K562 (cell line): ENCODE data around the gene HRAS. TPM values are rescaled to one million over a fixed set of nuclear protein-coding genes. Genes with fewer than 3 reads are reported as not detected.

Experiments
- FIP1L1 ChIP-seq: fragments of 200-400 bp; formaldehyde crosslinking; IDR thresholded peaks from 2 replicates; pipeline ENCODE4 v1.6.1; 2018; ENCODE audit warnings: mild to moderate bottlenecking, low read depth, low read length; ENCODE audit not compliant: poor library complexity, severe bottlenecking
- POLR2G ChIP-seq: fragments of 200-400 bp; formaldehyde crosslinking; IDR thresholded peaks from 2 replicates; pipeline ENCODE4 v1.6.1; 2017; ENCODE audit warnings: low read depth, mild to moderate bottlenecking, antibody characterized with exemption, low read length, moderate library complexity
- RBM34 ChIP-seq: fragments of 200-400 bp; formaldehyde crosslinking; IDR thresholded peaks from 2 replicates; pipeline ENCODE4 v1.6.1; 2018; ENCODE audit warnings: low read length, borderline replicate concordance; ENCODE audit not compliant: insufficient read depth
- ZNF197 ChIP-seq: fragments of 200-800 bp; sonication (Bioruptor generic); IDR thresholded peaks from 2 replicates; pipeline ENCODE4 v1.6.1; 2016; ENCODE audit warnings: low read depth, missing genetic modification characterization, missing compliant biosample characterization
- polyA plus RNA-seq, 8 experiments: library from polyadenylated mRNA; depleted of rRNA in 4 of 8; stranded (reverse) in 5 of 8; unstranded in 3 of 8; fragments of >200 nt; fragmentation: Nextera tagmentation in 2 of 8; fragmentation: Illumina TruSeq in 1 of 8; extraction: Ambion mirVana in 2 of 8; extraction: Trizol in 1 of 8; gene quantifications; 2 replicates each; pipeline versions ENCODE4 v1.2.1 to v1.2.3, GENCODE V29; 2011 to 2014; ENCODE audit warnings: inconsistent platforms in 1 of 8, missing spikeins in 1 of 8
- total RNA-seq, 7 experiments: library from RNA; depleted of rRNA in 6 of 7; stranded (reverse); fragments of >200 nt in 6 of 7; fragmentation: Illumina TruSeq in 2 of 7; extraction: Trizol in 2 of 7; gene quantifications; 2 replicates each; pipeline versions ENCODE4 v1.2.1 to v1.2.3, GENCODE V29; 2011 to 2021; ENCODE audit warnings: low replicate concordance in 1 of 7
- TF ChIP-seq, protein P1 (sequence below): fragments of 150-350 bp; IDR thresholded peaks from 2 replicates; pipeline ENCODE4 v1.6.1; 2014; ENCODE audit warnings: low read depth, mild to moderate bottlenecking, low read length, borderline replicate concordance
- TF ChIP-seq, protein P2 (sequence below): fragments of 250-450 bp; sonication (Bioruptor Pico); IDR thresholded peaks from 2 replicates; pipeline ENCODE4 v1.8.0; 2021; ENCODE audit warnings: moderate library complexity, mild to moderate bottlenecking, inconsistent platforms
- TF ChIP-seq, protein P3 (sequence below): fragments of 450-650 bp; IDR thresholded peaks from 2 replicates; pipeline ENCODE4 v1.7.0; 2016; ENCODE audit warnings: borderline replicate concordance

HRAS gene
- total and polyA plus RNA-seq, 9 of the 15 experiments (the other 6 are each of a cell fraction or from before 2014, with no cell fraction given): 2.8 to 73.5 (median 29.6) TPM

DNA sequence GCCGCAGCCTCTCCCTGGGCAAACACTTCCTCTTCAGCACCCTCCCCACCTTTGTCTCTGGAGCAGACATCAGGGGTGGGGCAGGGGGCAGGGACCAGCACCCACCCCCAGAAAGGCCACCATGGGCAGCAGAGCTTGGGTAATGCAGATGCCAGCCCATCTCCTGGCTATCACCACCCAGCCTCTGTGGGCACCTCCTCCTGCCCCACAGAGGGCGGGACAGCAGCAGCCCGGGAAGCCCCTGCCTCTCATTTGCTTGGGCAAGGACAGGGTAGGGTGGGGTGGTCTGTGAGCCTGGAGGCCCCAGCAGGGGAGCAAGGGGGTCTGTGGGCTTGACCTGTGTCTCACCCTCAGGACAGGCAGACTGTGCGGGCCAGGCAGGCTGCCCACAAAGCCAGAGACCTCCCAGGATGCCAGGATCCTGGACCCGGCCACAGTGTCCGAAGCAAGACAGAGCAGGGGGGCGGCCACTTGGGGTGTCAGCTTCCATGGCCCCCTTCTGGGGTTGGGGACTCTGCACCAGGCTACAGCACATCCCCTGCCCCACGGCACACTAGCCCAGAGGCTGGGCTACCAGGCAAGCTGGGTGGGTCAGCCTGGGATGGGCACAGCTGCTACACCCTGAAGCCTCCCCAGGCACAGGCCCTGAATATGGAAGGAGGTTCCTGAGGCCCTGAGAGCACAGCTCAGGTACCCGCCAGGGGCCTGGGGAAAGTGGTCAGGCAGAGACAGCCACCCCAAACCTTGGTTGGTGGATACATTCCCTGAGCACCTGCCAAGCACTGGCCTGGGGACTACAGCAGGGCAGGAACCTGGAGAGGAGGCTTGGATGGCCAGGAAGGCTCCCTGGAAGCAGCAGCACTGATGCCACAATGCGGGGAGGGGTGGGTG is 32.8 kb downstream of the HRAS start (continued):
- TF ChIP-seq, protein P1, sequence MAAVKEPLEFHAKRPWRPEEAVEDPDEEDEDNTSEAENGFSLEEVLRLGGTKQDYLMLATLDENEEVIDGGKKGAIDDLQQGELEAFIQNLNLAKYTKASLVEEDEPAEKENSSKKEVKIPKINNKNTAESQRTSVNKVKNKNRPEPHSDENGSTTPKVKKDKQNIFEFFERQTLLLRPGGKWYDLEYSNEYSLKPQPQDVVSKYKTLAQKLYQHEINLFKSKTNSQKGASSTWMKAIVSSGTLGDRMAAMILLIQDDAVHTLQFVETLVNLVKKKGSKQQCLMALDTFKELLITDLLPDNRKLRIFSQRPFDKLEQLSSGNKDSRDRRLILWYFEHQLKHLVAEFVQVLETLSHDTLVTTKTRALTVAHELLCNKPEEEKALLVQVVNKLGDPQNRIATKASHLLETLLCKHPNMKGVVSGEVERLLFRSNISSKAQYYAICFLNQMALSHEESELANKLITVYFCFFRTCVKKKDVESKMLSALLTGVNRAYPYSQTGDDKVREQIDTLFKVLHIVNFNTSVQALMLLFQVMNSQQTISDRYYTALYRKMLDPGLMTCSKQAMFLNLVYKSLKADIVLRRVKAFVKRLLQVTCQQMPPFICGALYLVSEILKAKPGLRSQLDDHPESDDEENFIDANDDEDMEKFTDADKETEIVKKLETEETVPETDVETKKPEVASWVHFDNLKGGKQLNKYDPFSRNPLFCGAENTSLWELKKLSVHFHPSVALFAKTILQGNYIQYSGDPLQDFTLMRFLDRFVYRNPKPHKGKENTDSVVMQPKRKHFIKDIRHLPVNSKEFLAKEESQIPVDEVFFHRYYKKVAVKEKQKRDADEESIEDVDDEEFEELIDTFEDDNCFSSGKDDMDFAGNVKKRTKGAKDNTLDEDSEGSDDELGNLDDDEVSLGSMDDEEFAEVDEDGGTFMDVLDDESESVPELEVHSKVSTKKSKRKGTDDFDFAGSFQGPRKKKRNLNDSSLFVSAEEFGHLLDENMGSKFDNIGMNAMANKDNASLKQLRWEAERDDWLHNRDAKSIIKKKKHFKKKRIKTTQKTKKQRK: no peak
- TF ChIP-seq POLR2G: peak; percentile 71
- peak; percentile 20 for TF ChIP-seq FIP1L1
- TF ChIP-seq, protein P2, sequence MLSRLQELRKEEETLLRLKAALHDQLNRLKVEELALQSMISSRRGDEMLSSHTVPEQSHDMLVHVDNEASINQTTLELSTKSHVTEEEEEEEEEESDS (CRISPR knock-in tag): no peak
- TF ChIP-seq, protein P3, sequence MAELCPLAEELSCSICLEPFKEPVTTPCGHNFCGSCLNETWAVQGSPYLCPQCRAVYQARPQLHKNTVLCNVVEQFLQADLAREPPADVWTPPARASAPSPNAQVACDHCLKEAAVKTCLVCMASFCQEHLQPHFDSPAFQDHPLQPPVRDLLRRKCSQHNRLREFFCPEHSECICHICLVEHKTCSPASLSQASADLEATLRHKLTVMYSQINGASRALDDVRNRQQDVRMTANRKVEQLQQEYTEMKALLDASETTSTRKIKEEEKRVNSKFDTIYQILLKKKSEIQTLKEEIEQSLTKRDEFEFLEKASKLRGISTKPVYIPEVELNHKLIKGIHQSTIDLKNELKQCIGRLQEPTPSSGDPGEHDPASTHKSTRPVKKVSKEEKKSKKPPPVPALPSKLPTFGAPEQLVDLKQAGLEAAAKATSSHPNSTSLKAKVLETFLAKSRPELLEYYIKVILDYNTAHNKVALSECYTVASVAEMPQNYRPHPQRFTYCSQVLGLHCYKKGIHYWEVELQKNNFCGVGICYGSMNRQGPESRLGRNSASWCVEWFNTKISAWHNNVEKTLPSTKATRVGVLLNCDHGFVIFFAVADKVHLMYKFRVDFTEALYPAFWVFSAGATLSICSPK: no peak
- TF ChIP-seq RBM34: no peak
- no peak for TF ChIP-seq ZNF197 (CRISPR knock-in tag)
